Stimulated activated memory B cell treated with anti-CD40 and anti-IgM and Interleukin-4, amounts not matched to agents 10 μg/mL and 1 μg/mL and 100 μg/mL, for 72 hours (primary cell): Measurements from ENCODE around the gene LYPD6B.

Experiments
- ATAC-seq: fragments of 150-1000 bp; cut with Tn5 transposase; 2 replicates; pipeline ENCODE4 v1.10.0; 2021
- H3K27ac Mint-ChIP-seq: one replicate; pipeline ENCODE4 v1.8.0; 2022; ENCODE audit warnings: mild to moderate bottlenecking, mixed read lengths
- H3K27me3 Mint-ChIP-seq: one replicate; pipeline ENCODE4 v1.8.0; 2022; ENCODE audit warnings: mixed read lengths
- H3K36me3 Mint-ChIP-seq: one replicate; pipeline ENCODE4 v1.8.0; 2022; ENCODE audit warnings: mixed read lengths
- H3K4me1 Mint-ChIP-seq: one replicate; pipeline ENCODE4 v1.8.0; 2022; ENCODE audit warnings: mixed read lengths
- H3K4me3 Mint-ChIP-seq: one replicate; pipeline ENCODE4 v1.8.0; 2022; ENCODE audit warnings: mild to moderate bottlenecking, moderate library complexity, mixed read lengths
- H3K9me3 Mint-ChIP-seq: one replicate; pipeline ENCODE4 v1.8.0; 2022; ENCODE audit warnings: mixed read lengths

LYPD6B gene

DNA sequence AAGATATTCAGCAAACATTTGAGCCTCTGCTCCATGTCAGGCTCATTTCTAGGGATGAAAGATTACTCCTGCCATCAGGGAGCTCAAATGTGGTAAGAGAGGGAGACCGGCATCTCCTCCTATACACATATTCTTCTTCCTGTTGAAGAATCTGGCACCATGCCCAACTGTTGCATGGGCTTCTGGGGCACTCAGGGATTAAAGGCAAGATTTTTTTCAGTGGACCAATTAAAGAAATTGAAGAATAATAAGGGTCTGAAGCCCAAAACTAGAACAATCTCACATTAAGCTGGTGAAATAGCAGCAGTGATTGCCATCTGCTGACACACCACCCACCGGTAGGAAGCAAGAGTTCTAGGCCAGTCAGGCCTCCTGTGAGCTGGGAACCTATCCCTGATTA is 146.5 kb downstream of the LYPD6B start:
- H3K4me1 Mint-ChIP-seq = no peaks in the 10 kb centered on the region

DNA sequence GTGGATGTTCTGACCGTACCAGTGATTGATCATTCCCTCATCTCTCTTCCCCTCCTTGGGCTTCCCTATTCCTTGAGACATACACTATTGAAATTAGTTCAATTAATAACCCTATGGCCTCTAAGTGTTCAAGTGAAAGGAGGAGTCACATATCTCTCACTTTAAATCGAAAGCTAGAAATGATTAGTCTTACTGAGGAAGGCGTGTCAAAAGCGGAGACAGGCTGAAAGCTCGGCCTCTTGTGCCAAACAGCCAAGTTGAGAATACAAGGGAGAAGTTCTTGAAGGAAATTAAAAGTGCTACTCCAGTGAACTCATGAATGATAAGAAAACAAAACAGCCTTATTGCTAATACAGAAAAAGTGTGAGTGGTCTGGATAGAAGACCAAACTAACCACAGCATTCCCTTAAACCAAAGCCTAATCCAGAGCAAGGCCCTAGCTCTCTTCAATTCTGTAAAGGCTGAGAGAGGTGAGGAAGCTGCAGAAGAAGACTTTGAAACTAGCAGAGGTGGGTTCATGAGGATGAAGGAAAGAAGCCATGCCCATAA is 147.5 kb downstream of the LYPD6B start:
- peaks cover 9% of the 10 kb centered on the region for H3K27me3 Mint-ChIP-seq
- H3K36me3 Mint-ChIP-seq = no peaks in the 10 kb centered on the region
- no peak for ATAC-seq
- no peaks in the 10 kb centered on the region for H3K4me1 Mint-ChIP-seq
- H3K4me3 Mint-ChIP-seq = no peak overlapping the region
- no peak overlapping the region for H3K27ac Mint-ChIP-seq
- H3K9me3 Mint-ChIP-seq = no peaks in the 10 kb centered on the region

More for the DNA sequence above, 146.5 kb downstream of the LYPD6B start:
- H3K27me3 Mint-ChIP-seq = peaks cover 15% of the 10 kb centered on the region
- no peaks in the 10 kb centered on the region for H3K9me3 Mint-ChIP-seq
- H3K36me3 Mint-ChIP-seq = no peaks in the 10 kb centered on the region
- H3K27ac Mint-ChIP-seq = no peak overlapping the region
- ATAC-seq = no peak
- H3K4me3 Mint-ChIP-seq = no peak overlapping the region

DNA sequence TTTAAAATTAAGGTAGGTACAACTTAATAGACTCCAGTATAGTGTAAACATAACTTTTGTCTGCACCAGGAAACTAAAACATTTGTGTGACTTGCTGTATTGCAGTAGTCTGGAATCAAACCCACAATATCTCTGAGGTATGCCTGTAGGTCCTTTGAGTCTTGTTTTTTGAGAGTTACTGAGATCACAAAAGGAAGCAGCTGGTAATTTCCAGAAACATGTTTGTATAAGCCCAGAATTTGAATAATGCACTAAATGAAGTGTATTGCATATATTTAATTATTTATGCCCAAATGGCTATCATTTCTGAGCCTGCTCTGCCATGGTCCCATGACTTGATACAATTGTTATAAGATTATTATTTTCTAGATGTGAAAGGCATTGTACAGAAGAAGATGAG is 148.6 kb downstream of the LYPD6B start:
- Mint-ChIP-seq H3K27ac (no peak overlapping the region), H3K9me3 (no peaks in the 10 kb centered on the region), H3K4me1 (no peaks in the 10 kb centered on the region), H3K27me3 (no peaks in the 10 kb centered on the region), H3K36me3 (no peaks in the 10 kb centered on the region), H3K4me3 (no peak overlapping the region)
- ATAC-seq = no peak

DNA sequence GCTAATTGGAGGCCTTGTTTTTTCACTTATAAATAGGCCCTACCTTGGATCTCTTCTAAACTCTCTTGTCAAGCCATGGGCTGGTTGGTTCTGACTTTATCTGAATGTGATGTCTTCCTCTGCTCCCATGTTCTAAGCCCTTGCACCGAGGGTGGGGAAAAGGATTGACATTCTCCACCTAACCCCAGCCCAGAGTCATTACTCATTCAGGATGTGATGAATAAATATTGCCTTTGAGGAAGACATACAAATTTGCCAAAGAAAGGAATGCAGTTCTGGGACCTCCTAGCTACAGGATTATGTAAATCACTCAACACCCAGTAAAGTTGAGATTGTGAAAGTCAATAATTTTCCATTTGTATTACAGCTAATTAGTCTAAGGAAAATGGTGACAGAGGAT is 149.8 kb downstream of the LYPD6B start:
- Mint-ChIP-seq H3K36me3 (no peaks in the 10 kb centered on the region), H3K9me3 (no peaks in the 10 kb centered on the region), H3K4me1 (no peaks in the 10 kb centered on the region), H3K27me3 (no peaks in the 10 kb centered on the region), H3K27ac (no peak overlapping the region), H3K4me3 (no peak overlapping the region)
- ATAC-seq = no peak

DNA sequence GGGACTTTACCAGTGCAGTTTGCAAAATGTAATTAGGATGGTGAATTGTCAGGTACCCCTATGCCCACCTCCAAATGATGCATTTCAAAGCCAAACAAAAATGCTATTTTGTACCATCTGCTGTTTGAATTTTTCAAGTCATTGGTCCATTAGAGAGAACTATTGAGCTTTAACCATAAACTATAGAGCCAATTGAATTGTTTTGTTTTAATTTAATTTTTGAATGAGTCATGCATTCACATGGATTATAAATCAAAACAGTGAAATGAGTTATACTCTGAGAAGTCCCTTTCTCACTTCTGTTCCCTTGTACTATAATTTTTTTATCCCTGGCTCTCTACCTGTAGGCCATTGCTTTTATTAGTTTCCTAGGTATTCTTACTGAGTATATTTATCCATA is 151.3 kb downstream of the LYPD6B start:
- H3K4me1 Mint-ChIP-seq = no peaks in the 10 kb centered on the region
- ATAC-seq = no peak
- H3K27ac Mint-ChIP-seq = no peak overlapping the region
- H3K36me3 Mint-ChIP-seq = no peaks in the 10 kb centered on the region
- no peaks in the 10 kb centered on the region for H3K9me3 Mint-ChIP-seq
- H3K4me3 Mint-ChIP-seq = no peak overlapping the region
- no peaks in the 10 kb centered on the region for H3K27me3 Mint-ChIP-seq

DNA sequence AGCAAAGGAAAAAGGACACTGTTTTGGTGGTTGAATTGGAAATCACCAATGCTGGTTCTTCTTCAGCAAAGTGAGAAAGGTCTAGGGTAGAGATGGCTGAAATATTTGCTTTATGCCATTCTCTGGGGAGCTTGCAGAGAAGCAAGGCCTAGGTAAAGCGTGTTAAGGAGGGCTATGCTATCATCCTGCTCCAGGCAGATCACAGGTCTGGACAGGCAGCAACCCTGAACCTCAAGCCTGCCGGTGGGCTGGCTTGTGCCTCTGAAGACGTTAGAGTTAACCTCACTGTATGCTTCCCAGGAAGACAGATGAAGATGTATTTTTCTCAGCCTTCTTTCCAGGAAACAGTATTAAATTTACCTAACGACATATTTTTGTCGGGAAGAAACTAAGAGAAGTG is 153.4 kb downstream of the LYPD6B start:
- Mint-ChIP-seq H3K9me3 (no peaks in the 10 kb centered on the region), H3K4me1 (no peaks in the 10 kb centered on the region), H3K4me3 (no peak overlapping the region), H3K36me3 (no peaks in the 10 kb centered on the region), H3K27me3 (no peaks in the 10 kb centered on the region), H3K27ac (no peak overlapping the region)
- ATAC-seq = no peak

DNA sequence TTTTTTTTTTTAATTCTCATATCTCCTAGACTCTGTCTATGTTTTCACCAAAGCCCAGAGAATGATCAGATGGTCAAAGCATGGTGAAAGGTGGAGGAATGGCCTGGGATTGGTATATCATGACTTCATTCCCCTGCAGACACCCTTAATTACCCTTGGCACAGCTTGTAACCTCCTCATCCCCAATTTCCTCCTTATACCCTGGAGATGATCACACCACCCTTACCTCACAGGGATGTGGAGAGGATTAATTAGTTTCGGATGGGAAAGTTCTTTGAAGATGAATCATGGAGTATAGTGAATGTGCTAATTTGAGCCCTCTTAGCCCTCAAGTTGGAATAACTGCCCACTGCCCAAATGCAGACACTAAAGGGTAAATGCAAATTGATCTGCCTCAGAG is 153.9 kb downstream of the LYPD6B start:
- ATAC-seq = no peak
- Mint-ChIP-seq H3K9me3 (no peaks in the 10 kb centered on the region), H3K36me3 (no peaks in the 10 kb centered on the region), H3K27me3 (no peaks in the 10 kb centered on the region), H3K27ac (no peak overlapping the region), H3K4me1 (no peaks in the 10 kb centered on the region), H3K4me3 (no peak overlapping the region)

DNA sequence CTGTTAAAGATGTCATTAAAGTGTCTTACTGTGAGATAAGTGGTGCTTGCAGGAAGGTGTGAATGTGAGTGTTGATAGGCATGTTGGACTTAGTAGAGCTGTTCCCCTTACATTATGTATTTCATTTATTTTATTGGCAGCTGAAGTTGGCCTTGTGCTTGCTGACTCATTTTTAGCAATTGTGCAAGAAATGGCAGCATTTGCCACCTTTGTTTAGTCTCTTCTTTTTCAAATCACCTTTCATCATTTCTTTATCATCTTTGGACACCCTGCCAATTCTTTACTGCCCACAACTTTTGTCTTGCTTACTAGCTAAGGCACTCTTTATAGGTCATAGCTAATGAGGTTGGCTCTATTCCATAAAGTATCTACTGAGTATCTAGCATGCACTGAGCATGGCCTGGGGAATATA is 161.6 kb downstream of the LYPD6B start:
- no peak for ATAC-seq
- Mint-ChIP-seq H3K4me3 (no peak overlapping the region), H3K9me3 (no peaks in the 10 kb centered on the region), H3K36me3 (no peaks in the 10 kb centered on the region), H3K27ac (no peak overlapping the region), H3K27me3 (no peaks in the 10 kb centered on the region), H3K4me1 (no peaks in the 10 kb centered on the region)

DNA sequence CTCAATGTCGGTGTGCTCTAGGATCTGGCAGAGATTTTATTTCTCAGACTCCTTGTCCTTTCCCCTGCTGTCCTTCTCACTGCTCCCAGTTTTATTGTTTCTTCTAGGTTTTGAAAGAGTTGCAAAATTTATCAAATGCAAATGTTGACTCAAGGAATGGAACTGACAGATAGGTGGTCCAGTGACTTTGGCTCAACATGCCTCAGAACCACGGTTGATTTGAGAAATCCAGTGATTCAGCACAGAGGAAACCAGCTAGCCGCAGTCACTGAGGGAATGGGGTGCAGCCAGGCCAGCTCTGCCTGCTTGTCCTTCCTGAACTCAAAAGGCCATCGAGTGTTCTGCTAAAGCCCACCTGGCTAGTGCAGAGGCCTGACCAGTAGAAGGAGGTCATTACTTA is 166.2 kb downstream of the LYPD6B start:
- ATAC-seq = no peak
- Mint-ChIP-seq H3K36me3 (peaks cover 9% of the 10 kb centered on the region), H3K4me3 (no peak overlapping the region)

DNA sequence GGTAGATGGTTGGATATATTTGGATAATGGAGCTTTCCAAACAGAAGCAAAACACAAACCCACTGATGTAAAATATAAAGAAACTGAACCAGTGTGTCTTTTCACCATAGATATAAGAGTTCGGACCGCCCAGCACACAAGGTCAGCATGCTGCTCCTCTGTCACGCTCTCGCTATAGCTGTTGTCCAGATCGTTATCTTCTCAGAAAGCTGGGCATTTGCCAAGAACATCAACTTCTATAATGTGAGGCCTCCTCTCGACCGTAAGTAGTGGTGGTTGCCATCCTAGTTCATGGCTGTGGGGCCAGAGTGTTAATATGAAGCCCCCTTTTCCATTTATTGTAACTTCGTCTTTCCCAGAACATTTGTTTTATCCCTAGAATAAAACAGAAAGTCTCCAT is 166.6 kb downstream of the LYPD6B start:
- no peak overlapping the region for H3K27ac Mint-ChIP-seq
- H3K4me1 Mint-ChIP-seq = no peaks in the 10 kb centered on the region
- H3K27me3 Mint-ChIP-seq = no peaks in the 10 kb centered on the region
- H3K9me3 Mint-ChIP-seq = no peaks in the 10 kb centered on the region
- ATAC-seq = no peak
- H3K36me3 Mint-ChIP-seq = peaks cover 9% of the 10 kb centered on the region
- no peak overlapping the region for H3K4me3 Mint-ChIP-seq

More for the DNA sequence above, 166.2 kb downstream of the LYPD6B start:
- Mint-ChIP-seq H3K27ac (no peak overlapping the region), H3K4me1 (no peaks in the 10 kb centered on the region), H3K27me3 (no peaks in the 10 kb centered on the region), H3K9me3 (no peaks in the 10 kb centered on the region)

DNA sequence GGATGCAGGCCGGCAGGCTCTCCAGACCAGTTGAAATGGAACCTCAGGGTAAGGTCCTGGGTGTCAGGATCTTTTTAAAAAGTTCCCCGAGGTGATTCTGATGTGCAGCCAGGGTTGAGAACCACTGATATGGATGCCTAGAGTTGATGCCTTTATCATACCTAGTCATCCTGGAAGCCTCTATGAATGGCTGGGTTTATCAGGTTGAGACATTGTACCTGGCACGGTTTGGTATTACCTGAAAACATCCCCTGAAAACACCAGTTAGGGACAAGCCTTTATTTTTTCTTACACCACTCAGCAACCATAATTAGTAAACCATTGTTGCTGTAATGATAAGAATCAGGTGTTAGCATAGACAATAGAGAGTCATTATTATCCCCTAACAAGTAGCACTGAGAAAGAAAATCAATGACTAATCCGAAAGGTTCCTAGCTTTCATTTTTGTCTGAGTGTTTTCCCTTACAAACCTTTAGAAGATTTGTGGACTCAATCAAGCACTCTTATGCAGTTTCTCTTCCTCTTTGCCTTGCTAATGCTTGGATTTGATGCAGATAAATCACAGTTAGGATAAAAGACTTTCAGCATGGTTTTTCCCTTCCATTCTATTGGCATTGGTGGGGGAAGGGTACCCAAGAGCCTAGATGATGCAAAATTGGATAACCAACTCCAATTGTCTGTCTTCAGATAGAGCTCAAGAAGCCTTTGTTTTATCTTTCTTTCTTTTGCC is 175.4 kb downstream of the LYPD6B start:
- Mint-ChIP-seq H3K9me3 (no peaks in the 10 kb centered on the region), H3K4me3 (no peak overlapping the region), H3K27me3 (no peaks in the 10 kb centered on the region), H3K27ac (no peak overlapping the region), H3K4me1 (no peaks in the 10 kb centered on the region), H3K36me3 (peaks cover 8% of the 10 kb centered on the region)
- ATAC-seq = no peak

DNA sequence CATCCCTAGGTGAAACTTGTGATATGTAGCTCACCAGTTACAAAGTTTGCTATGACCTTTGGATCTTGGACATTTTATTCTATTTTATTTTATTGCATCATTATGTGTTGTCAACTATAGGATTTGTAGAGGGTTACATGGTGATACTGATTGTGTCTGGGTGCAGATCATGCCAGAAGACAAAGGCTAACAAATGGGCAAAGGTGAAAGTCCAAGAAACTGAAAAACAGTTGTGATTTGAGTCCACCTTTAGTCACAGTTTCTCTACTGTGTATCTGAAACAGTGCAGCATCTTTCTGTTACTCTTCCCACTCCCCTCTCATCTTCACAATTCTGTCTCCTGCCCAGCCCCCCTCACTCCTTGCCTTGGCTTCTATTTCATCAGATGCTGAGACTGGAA is 180.0 kb downstream of the LYPD6B start:
- H3K36me3 Mint-ChIP-seq = no peaks in the 10 kb centered on the region
- no peaks in the 10 kb centered on the region for H3K4me1 Mint-ChIP-seq
- no peaks in the 10 kb centered on the region for H3K9me3 Mint-ChIP-seq
- ATAC-seq = no peak
- no peaks in the 10 kb centered on the region for H3K27me3 Mint-ChIP-seq
- H3K27ac Mint-ChIP-seq = no peak overlapping the region
- no peak overlapping the region for H3K4me3 Mint-ChIP-seq

DNA sequence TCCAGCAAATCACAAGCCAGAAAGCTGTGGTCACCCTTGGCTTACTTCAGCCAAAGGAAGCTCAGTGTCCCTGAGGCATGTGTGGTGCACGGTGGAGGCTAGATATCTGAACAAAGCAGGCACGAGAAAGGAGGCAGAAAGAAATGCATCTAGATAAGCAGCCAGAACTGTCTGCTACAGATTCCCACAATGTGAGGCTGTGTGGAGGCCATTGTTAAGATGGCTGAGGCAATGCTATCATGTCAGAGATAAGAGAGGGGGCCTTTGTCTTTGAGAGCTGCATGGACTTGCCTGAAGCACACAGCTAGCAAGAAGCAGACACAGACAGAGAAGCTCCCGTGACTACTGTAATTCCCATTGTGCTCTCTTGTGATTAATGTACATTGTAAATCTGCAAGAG is 181.4 kb downstream of the LYPD6B start:
- Mint-ChIP-seq H3K4me3 (no peak overlapping the region), H3K4me1 (no peaks in the 10 kb centered on the region)

DNA sequence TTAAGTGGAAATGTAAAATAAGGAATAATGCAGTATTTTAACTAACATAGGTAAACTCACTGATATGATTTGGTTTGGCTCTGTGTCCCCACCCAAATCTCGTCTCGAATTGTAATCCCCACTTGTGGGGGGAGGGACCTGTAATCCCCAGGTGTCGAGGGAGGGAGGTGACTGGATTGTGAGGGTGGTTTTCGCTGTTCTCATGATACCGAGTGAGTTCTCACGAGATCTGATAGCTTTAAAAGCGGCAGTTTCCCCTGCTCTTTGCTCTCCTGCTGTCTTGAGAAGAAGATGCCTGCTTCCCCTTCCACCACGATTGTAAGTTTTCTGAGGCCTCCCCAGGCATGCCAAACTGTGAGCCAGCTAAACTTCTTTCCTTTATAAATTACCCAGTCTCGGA is 182.5 kb downstream of the LYPD6B start:
- Mint-ChIP-seq H3K27me3 (peaks cover 8% of the 10 kb centered on the region), H3K4me1 (no peaks in the 10 kb centered on the region), H3K27ac (no peak overlapping the region), H3K4me3 (no peak overlapping the region), H3K36me3 (no peaks in the 10 kb centered on the region), H3K9me3 (no peaks in the 10 kb centered on the region)
- no peak for ATAC-seq

More for the DNA sequence above, 181.4 kb downstream of the LYPD6B start:
- Mint-ChIP-seq H3K27ac (no peak overlapping the region), H3K9me3 (no peaks in the 10 kb centered on the region), H3K36me3 (no peaks in the 10 kb centered on the region), H3K27me3 (no peaks in the 10 kb centered on the region)
- no peak for ATAC-seq

DNA sequence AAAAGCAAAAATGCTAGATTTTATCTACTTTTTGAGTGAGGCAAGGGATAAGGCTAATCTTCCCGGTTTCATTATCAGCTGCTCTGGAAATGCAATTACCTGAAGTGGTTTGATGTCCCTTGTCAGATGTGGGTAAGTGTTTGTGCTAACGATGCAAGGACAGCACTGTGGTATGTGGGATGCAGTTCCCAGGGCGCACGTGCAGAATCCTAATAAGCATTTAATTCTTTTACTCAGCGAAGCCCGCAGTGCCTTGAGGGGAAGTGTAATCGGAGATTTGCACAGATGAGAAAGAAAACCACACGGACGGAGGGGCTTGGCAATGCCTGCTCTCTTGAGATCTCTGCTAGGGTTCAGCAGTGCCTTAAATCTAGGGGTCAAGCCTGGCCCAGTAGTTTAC is 183.4 kb downstream of the LYPD6B start:
- Mint-ChIP-seq H3K4me1 (no peaks in the 10 kb centered on the region), H3K4me3 (no peak overlapping the region), H3K27me3 (peaks cover 17% of the 10 kb centered on the region), H3K27ac (no peak overlapping the region), H3K9me3 (no peaks in the 10 kb centered on the region), H3K36me3 (no peaks in the 10 kb centered on the region)
- ATAC-seq = no peak

DNA sequence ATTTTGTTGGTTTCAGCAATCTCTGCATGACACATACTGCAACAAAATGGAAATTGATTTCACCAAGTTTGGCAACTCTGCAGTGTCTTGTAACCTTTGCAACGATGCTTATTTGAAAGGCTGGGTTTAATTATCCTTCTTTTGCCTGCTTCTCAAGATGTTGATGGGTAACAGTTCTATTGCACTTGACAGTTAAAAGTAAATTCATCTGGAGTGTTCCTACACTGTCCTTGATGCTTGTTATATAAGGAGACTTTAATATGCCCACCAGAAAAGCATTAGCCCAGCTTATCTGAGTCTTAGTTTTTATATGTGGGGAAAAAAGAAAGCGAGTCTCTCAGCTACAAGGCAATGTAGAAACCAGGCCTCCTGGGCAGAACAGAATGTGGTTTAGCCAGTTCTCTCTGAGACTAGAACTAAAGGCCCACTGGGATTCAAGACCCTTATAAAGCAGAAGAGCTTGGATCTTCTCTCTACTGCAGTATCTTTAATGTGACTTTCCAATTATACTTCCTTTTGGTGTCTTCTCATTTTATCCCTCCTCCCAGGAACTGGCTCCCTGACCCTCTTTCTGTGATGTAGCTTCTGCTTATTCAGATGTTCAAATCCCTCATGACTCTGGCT is 185.1 kb downstream of the LYPD6B start:
- no peak for ATAC-seq
- Mint-ChIP-seq H3K4me1 (no peaks in the 10 kb centered on the region), H3K36me3 (no peaks in the 10 kb centered on the region), H3K27me3 (peaks cover 34% of the 10 kb centered on the region), H3K4me3 (no peak overlapping the region), H3K27ac (no peak overlapping the region), H3K9me3 (no peaks in the 10 kb centered on the region)
